Muscle layer of colon (tissue), 2 donors: Measurements from ENCODE around the gene OXER1.
A peak's percentile ranks its signal among the peaks of the same experiment; 100 is the strongest.

Source experiments
- H3K27ac ChIP-seq: one replicate; pipeline ENCODE4 v1.7.0; 2013; ENCODE audit warnings: low read depth, mild to moderate bottlenecking, low read length, moderate library complexity
- H3K27me3 ChIP-seq, 2 donors: one replicate each; pipeline ENCODE4 v1.7.0; 2013; ENCODE audit warnings: low read length in 2 of 2, mild to moderate bottlenecking in 2 of 2; ENCODE audit not compliant: insufficient read depth in 2 of 2, control insufficient read depth in 1 of 2
- H3K36me3 ChIP-seq: one replicate; pipeline ENCODE4 v1.7.0; 2013; ENCODE audit warnings: mild to moderate bottlenecking, low read length; ENCODE audit not compliant: insufficient read depth
- H3K4me1 ChIP-seq: one replicate; pipeline ENCODE4 v1.7.0; 2013; ENCODE audit warnings: mild to moderate bottlenecking, low read length; ENCODE audit not compliant: insufficient read depth
- H3K4me3 ChIP-seq, 2 donors: one replicate each; pipeline ENCODE4 v1.7.0; 2013; ENCODE audit warnings: low read length in 2 of 2, low read depth in 1 of 2, mild to moderate bottlenecking in 1 of 2, moderate library complexity in 1 of 2
- H3K9ac ChIP-seq: one replicate; pipeline ENCODE4 v1.7.0; 2013; ENCODE audit warnings: low read length
- H3K9me3 ChIP-seq: one replicate; pipeline ENCODE4 v1.7.0; 2013; ENCODE audit warnings: mild to moderate bottlenecking, low read length
- donor health status: abdominal sarcoma.
- donor health status: Adenocarcinoma of cecum.

Gene OXER1, protein sequence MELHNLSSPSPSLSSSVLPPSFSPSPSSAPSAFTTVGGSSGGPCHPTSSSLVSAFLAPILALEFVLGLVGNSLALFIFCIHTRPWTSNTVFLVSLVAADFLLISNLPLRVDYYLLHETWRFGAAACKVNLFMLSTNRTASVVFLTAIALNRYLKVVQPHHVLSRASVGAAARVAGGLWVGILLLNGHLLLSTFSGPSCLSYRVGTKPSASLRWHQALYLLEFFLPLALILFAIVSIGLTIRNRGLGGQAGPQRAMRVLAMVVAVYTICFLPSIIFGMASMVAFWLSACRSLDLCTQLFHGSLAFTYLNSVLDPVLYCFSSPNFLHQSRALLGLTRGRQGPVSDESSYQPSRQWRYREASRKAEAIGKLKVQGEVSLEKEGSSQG

GRCh38 chr2:42764096-42764495, at the start of gene OXER1:
Gene OXER1, minus strand, starts transcription at chr2:42764135. Its CDS starts 73 bp downstream, at chr2:42764062.
- H3K9ac ChIP-seq = no peak within 1 kb of the TSS
- H3K9me3 ChIP-seq = no peaks in the 10 kb centered on the region
- H3K36me3 ChIP-seq = peaks cover 7% of the 10 kb centered on the region
- no peaks in the 10 kb centered on the region for H3K27me3 ChIP-seq
- no peaks in the 10 kb centered on the region for H3K4me1 ChIP-seq
- no peak within 1 kb of the TSS for H3K27ac ChIP-seq
- no peak within 1 kb of the TSS for H3K4me3 ChIP-seq

DNA sequence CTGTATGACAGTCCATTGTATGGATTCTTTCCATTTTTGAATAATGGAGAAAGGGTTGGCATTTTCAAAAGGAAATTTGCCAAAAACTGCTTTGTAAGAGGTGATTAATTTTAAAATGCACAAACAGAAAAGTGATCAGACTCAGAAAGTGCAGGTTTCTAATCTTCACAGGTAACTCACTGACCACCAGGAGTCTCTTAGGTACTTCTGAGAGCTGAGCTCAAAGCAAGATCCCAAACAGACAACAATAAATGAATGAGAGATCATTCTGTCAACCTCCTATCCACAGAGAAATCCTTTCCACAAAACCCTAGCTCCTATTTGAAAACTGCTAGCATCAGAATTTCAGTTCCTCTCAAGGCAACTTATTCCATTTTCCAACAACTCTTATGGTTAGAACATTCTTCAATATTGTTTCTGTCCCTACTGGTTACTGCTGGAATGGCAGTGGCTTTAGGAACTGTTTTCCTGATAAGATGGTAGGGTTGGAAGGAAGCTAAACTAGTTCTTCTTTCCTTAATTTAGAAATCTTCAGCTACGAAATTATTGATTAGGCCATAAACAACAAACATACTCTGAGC, 49.1 kb upstream of the OXER1 start:
- no peak overlapping the region for H3K27ac ChIP-seq
- no peak overlapping the region for H3K4me3 ChIP-seq
- H3K9me3 ChIP-seq = no peaks in the 10 kb centered on the region
- peaks cover 6% of the 10 kb centered on the region for H3K4me1 ChIP-seq
- H3K27me3 ChIP-seq = no peaks in the 10 kb centered on the region
- H3K9ac ChIP-seq = no peak overlapping the region
- no peaks in the 10 kb centered on the region for H3K36me3 ChIP-seq

DNA sequence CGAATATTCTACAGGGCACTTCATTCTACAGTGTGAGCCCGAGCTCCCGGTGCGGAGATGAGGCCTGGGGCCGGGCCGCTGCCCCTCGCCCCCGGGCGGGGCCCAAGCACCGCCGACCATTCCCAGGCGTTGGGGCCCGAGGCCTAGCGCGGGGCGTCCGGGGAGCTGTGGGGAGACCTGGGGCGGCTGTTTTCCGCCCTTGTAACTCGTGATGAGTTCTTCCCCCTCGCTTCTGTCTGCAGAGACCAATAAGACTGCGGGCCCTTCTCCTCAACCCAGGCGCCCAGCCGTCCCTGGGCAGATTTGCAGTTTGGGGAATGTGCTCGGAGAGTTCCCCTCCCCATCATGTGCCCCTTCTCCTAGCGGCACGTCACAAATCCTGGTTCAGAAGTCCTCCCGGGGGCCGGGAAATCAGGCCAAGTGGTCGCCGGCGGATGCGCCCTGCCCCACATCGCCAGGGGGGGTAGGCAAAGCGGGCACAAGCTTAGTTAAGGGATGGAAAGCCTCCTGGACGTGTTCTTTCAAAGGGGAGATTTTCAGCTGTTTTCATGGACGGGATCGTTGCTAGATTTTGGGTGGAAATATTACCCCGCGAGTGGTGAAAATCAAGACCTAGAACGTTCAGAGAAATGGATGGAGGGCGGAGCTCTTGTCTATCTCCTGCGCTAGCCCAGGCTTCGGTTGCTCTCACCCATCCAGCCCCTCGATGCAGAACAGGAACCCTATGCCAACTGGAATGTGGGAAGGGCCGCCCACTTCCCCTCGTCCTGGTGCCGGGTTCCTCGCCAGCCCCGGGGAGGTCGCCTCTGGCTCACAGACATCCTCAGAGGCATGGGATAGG, 47.3 kb upstream of the OXER1 start:
- peak overlapping the region; percentile 100 for H3K9ac ChIP-seq
- H3K9me3 ChIP-seq = no peaks in the 10 kb centered on the region
- peak overlapping the region; percentile 22 to 86 for H3K4me3 ChIP-seq
- H3K4me1 ChIP-seq = peaks cover 6% of the 10 kb centered on the region
- peak overlapping the region; percentile 98 for H3K27ac ChIP-seq
- no peaks in the 10 kb centered on the region for H3K36me3 ChIP-seq
- no peaks in the 10 kb centered on the region for H3K27me3 ChIP-seq

DNA sequence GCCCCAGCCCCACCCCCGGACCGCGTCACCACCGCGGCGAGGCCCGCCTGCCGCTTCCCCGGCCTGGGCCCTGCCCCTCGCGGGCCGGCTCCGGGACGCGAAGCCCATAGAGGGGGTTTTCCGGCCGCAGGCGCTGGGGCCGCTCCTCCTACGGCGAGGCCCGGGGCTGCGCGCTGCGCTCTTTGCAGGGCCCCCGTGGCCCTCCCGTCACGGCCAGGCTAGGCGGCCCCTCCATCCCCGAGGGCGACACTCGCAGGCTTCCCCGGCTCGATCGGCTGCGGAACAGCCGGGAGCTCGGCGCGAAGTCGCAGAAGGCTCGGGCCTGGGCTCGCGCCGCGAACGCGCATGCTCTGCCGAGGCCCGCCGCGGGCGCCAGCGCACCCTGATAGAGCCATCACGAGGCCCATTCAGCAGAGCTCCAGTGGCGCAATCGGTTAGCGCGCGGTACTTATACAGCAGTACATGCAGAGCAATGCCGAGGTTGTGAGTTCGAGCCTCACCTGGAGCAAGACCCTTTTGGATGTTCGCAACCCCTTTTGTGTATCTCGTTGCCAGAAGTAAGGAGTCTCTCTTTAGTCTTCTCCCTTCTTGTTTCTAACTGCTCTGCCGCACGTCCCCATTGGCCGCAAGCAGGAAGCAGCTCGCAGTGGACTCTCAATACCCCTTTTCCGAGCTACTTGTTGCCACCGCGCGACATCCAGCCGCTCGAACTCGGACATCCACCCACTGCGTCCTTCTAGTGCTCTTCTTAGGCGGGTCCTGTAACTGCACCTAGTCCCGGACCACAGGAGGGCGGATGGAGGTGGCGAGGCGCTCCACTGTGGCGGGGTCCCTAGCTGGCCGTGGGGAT, 46.4 kb upstream of the OXER1 start:
- H3K27ac ChIP-seq = peak overlapping the region; percentile 98
- no peaks in the 10 kb centered on the region for H3K9me3 ChIP-seq
- no peaks in the 10 kb centered on the region for H3K36me3 ChIP-seq
- H3K4me3 ChIP-seq = peak overlapping the region; percentile 22 to 86
- peak overlapping the region; percentile 100 for H3K9ac ChIP-seq
- H3K27me3 ChIP-seq = no peaks in the 10 kb centered on the region
- H3K4me1 ChIP-seq = peaks cover 6% of the 10 kb centered on the region

DNA sequence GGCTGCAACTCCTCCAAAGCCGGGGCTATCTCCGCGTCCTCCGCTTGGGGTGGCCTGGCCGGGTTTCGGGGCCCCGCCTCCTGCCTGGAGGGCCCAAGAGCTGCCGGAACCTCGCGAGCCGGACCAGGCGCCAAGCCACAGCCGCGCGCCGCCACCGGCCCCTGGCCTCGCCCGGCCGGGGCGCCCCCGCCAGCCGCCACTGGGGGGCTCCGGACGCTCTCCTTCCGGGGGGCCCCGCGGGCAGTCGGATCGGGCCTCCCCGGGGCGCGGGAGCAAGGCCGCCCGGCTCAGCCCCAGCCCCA, 45.8 kb upstream of the OXER1 start:
- H3K27me3 ChIP-seq = no peaks in the 10 kb centered on the region
- peak overlapping the region; percentile 25 to 59 for H3K4me3 ChIP-seq
- no peaks in the 10 kb centered on the region for H3K9me3 ChIP-seq
- peak overlapping the region; percentile 98 for H3K27ac ChIP-seq
- peaks cover 6% of the 10 kb centered on the region for H3K4me1 ChIP-seq
- H3K36me3 ChIP-seq = no peaks in the 10 kb centered on the region
- no peak overlapping the region for H3K9ac ChIP-seq

DNA sequence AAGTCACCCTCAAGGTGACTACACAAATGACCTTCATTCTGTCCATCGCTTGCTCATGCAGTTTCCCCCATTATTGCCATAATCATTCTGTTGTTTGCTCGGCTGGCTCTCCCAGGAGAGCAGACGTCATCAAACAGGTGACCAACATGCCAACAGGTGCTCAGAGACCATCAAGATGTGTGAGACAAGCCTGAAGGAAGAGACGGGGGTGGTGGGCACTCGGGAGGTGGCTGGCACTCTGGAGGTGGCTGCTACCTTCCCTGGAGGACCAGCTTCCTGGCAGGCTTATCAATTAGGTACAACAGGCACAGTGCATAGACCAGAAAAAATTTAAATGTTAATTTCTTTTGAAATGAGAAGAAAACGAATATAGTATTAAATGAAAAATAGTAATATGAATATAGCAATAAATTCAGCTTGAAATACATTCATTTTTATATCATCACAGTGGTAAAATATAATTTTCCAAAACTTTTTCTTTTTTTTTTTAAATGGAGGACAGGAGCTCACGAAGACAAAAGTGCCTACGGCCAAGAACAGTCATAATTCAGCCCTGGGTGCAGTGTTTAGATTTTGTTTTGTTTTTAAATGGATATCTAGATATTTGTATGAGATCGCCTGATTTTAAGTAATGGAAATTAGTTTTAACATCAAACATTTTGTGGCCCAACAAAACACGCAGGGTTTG, 45.3 kb upstream of the OXER1 start:
- Histone ChIP-seq H3K36me3 (no peaks in the 10 kb centered on the region), H3K9ac (no peak overlapping the region), H3K27ac (peak overlapping the region; percentile 98), H3K27me3 (no peaks in the 10 kb centered on the region), H3K4me3 (peak overlapping the region; percentile 25 to 59), H3K9me3 (no peaks in the 10 kb centered on the region), H3K4me1 (peaks cover 6% of the 10 kb centered on the region)

GRCh38 chr2:42808301-42808700, 44.4 kb upstream of the OXER1 start:
- Histone ChIP-seq H3K27me3 (no peaks in the 10 kb centered on the region), H3K4me1 (peaks cover 6% of the 10 kb centered on the region), H3K4me3 (no peak overlapping the region), H3K27ac (no peak overlapping the region), H3K9me3 (no peaks in the 10 kb centered on the region), H3K36me3 (no peaks in the 10 kb centered on the region), H3K9ac (no peak overlapping the region)

GRCh38 chr2:42806786-42807185, 42.9 kb upstream of the OXER1 start:
- H3K27me3 ChIP-seq = no peaks in the 10 kb centered on the region
- no peak overlapping the region for H3K27ac ChIP-seq
- H3K36me3 ChIP-seq = no peaks in the 10 kb centered on the region
- H3K4me1 ChIP-seq = peaks cover 9% of the 10 kb centered on the region
- no peak overlapping the region for H3K4me3 ChIP-seq
- no peaks in the 10 kb centered on the region for H3K9me3 ChIP-seq
- H3K9ac ChIP-seq = no peak overlapping the region

DNA sequence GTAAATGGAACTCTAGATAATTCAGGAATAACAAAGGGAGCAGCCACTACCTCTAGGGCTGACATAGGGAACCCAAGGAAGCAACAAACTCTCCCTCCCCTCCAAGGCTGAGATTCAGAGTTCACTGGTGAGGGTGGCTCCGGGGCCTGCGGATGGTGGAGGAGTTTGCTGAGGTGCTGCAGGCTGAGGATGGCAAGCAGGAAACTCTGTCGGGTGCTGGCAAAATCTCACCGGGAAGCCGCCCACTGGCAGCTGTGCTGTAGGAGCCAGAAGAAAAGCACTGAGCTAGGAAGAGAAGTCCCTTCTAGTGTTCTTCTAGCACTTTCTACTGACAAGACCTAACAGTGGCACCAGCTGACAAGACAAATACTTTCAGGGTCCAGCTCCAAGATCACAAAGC, 41.0 kb upstream of the OXER1 start:
- Histone ChIP-seq H3K27me3 (no peaks in the 10 kb centered on the region), H3K9me3 (no peaks in the 10 kb centered on the region), H3K36me3 (no peaks in the 10 kb centered on the region), H3K27ac (no peak overlapping the region), H3K9ac (no peak overlapping the region), H3K4me3 (no peak overlapping the region), H3K4me1 (peaks cover 21% of the 10 kb centered on the region)

- Histone ChIP-seq H3K36me3 (no peaks in the 10 kb centered on the region), H3K4me3 (no peak overlapping the region), H3K9ac (no peak overlapping the region), H3K27me3 (no peaks in the 10 kb centered on the region), H3K27ac (no peak overlapping the region), H3K4me1 (peaks cover 21% of the 10 kb centered on the region), H3K9me3 (no peaks in the 10 kb centered on the region)
Measured at GRCh38 chr2:42804338-42804737, 40.4 kb upstream of the OXER1 start.
